Endothelial cell of umbilical vein (primary cell): ENCODE results near the gene PRKAG2. TPM values are rescaled to one million over a fixed set of nuclear protein-coding genes. Genes with fewer than 3 reads are reported as not detected.

Source experiments
- BruUV-seq: library from RNA; stranded (reverse); fragments of 400-500 nt; replicated peaks from 2 replicates; lab custom pipeline; 2021; lab: Mats Ljungman, UMichigan
- CTCF ChIA-PET: fragments of 300-600, 350-600 bp; sonication (Branson Sonifier 250); formaldehyde crosslinking; loops from one replicate; lab custom pipeline; 2021; ENCODE audit warnings: antibody characterized with exemption, inconsistent platforms; lab: Charles Lee
- POLR2A ChIA-PET: fragments of 300-600, 350-600 bp; sonication (Branson Sonifier 250); formaldehyde crosslinking; loops from one replicate; lab custom pipeline; 2021; ENCODE audit warnings: antibody characterized with exemption, inconsistent platforms; lab: Charles Lee
- DNase-seq: peaks from one replicate; pipeline ENCODE4 v3.0.0-alpha.2; 2011; ENCODE audit warnings: low read depth, low spot score
- FAIRE-seq: peaks from 2 replicates; lab custom pipeline; 2011; peaks lifted over from hg19 to GRCh38; lab: Jason Lieb, UNC
- H2AFZ ChIP-seq: 2 replicates; pipeline ENCODE4 v1.6.0; 2012; ENCODE audit warnings: low read depth, low read length, control low read depth, inconsistent platforms
- H3K27ac ChIP-seq: 2 replicates; pipeline ENCODE4 v1.5.1; 2011; ENCODE audit warnings: low read depth, mild to moderate bottlenecking, control low read depth, low read length, moderate library complexity; ENCODE audit not compliant: insufficient read depth
- H3K27me3 ChIP-seq, 2 experiments: 2 replicates each; pipeline versions ENCODE4 v1.6.0 to v1.6.1; 2011; ENCODE audit warnings: low read length in 2 of 2, mixed read lengths in 1 of 2; ENCODE audit not compliant: control insufficient read depth in 2 of 2, insufficient read depth in 2 of 2
- H3K36me3 ChIP-seq, 2 experiments: 2 replicates in 1 of 2; 3 replicates in 1 of 2; pipeline ENCODE4 v1.5.1; 2011; ENCODE audit warnings: low read length in 2 of 2, mild to moderate bottlenecking in 1 of 2, moderate library complexity in 1 of 2; ENCODE audit not compliant: control insufficient read depth in 2 of 2, insufficient read depth in 2 of 2; ENCODE audit errors: extremely low read depth in 1 of 2
- H3K4me1 ChIP-seq: 3 replicates; pipeline ENCODE4 v1.5.1; 2011; ENCODE audit warnings: mild to moderate bottlenecking, low read length; ENCODE audit not compliant: control insufficient read depth, insufficient read depth; ENCODE audit errors: extremely low read depth
- H3K4me2 ChIP-seq: 2 replicates; pipeline ENCODE4 v1.6.1; 2011; ENCODE audit warnings: low read length, control low read depth, mixed read lengths; ENCODE audit not compliant: insufficient read depth
- H3K4me3 ChIP-seq, 3 experiments: fragments of 200-600 bp in 1 of 3; sonication (generic), shearing (Covaris generic) in 1 of 3; replicated peaks in 1 of 3; 2 replicates each; pipeline ENCODE4 v1.5.1; 2011 to 2016; ENCODE audit warnings: control low read depth in 3 of 3, low read length in 3 of 3, mild to moderate bottlenecking in 2 of 3, inconsistent platforms in 1 of 3, low read depth in 1 of 3, moderate library complexity in 1 of 3; ENCODE audit not compliant: insufficient read depth in 1 of 3
- H3K79me2 ChIP-seq: 2 replicates; pipeline ENCODE4 v1.6.0; 2012; ENCODE audit warnings: low read length, inconsistent platforms; ENCODE audit not compliant: control insufficient read depth, insufficient read depth
- H3K9ac ChIP-seq: replicated peaks from 2 replicates; pipeline ENCODE3; 2011; ENCODE audit warnings: low read length, control low read depth; ENCODE audit not compliant: insufficient read depth; ENCODE audit errors: extremely low read depth
- H3K9me1 ChIP-seq: replicated peaks from 3 replicates; pipeline ENCODE4 v1.6.0; 2011; ENCODE audit warnings: mild to moderate bottlenecking, low read length; ENCODE audit not compliant: control insufficient read depth, insufficient read depth; ENCODE audit errors: extremely low read depth
- H3K9me3 ChIP-seq: replicated peaks from 2 replicates; pipeline ENCODE4 v1.5.1; 2012; ENCODE audit warnings: low read length, inconsistent platforms; ENCODE audit not compliant: control insufficient read depth, insufficient read depth
- H4K20me1 ChIP-seq: replicated peaks from 2 replicates; pipeline ENCODE3; 2011; ENCODE audit warnings: mild to moderate bottlenecking, low read length; ENCODE audit not compliant: control insufficient read depth, insufficient read depth; ENCODE audit errors: extremely low read depth
- EZH2 ChIP-seq: IDR thresholded peaks from 2 replicates; pipeline ENCODE4 v1.6.1; 2012; ENCODE audit warnings: borderline replicate concordance, low read depth, mild to moderate bottlenecking, moderate library complexity, low read length, inconsistent platforms; ENCODE audit not compliant: severe bottlenecking
- FOS ChIP-seq: IDR thresholded peaks from 2 replicates; pipeline ENCODE4 v1.6.1; 2011; ENCODE audit warnings: mild to moderate bottlenecking, low read length, moderate library complexity, borderline replicate concordance; ENCODE audit not compliant: insufficient read depth
- GATA2 ChIP-seq: IDR thresholded peaks from 2 replicates; pipeline ENCODE4 v1.7.0; 2011; ENCODE audit warnings: low read depth, mild to moderate bottlenecking, moderate library complexity, mixed read lengths, low read length; ENCODE audit not compliant: insufficient read length, insufficient read depth
- JUN ChIP-seq: IDR thresholded peaks from 2 replicates; pipeline ENCODE4 v1.6.1; 2011; ENCODE audit warnings: borderline replicate concordance, low read depth; ENCODE audit not compliant: insufficient read length, insufficient read depth
- MAX ChIP-seq: IDR thresholded peaks from 2 replicates; pipeline ENCODE4 v1.6.1; 2011; ENCODE audit not compliant: insufficient read depth, insufficient read length
- MYC ChIP-seq: IDR thresholded peaks from one replicate; pipeline ENCODE4 v1.6.1; 2011; ENCODE audit warnings: mild to moderate bottlenecking, low read depth, low read length
- POLR2A ChIP-seq: IDR thresholded peaks from 2 replicates; pipeline ENCODE4 v1.6.1; 2012; ENCODE audit warnings: low read depth, mild to moderate bottlenecking, control low read depth, low read length
- POLR2AphosphoS5 ChIP-seq: IDR thresholded peaks from 2 replicates; pipeline ENCODE4 v1.6.1; 2012; ENCODE audit warnings: low read depth, mild to moderate bottlenecking, control low read depth, low read length, moderate library complexity; ENCODE audit not compliant: insufficient read depth
- dilution Hi-C: fragments of 300-500 bp; cut with MboI; formaldehyde crosslinking; loops from one replicate; pipeline ENCODE4 v1.15.0; 2019; ENCODE audit warnings: low sequenced_read_pairs; ENCODE audit not compliant: extremely low pct_ligation_motif_present
- intact Hi-C: fragments of 100-400 bp; cut with micrococcal nuclease; formaldehyde crosslinking; loops from one replicate; pipeline ENCODE4 v1.10.0; 2022
- polyA plus RNA-seq, 4 experiments: library from polyadenylated mRNA; depleted of rRNA in 3 of 4; stranded (reverse) in 3 of 4; unstranded in 1 of 4; fragments of >200 nt; gene quantifications; 2 replicates each; pipeline versions ENCODE4 v1.2.1 to v1.2.3, GENCODE V29; 2011 to 2012; ENCODE audit warnings: missing spikeins in 1 of 4
- total RNA-seq: library from RNA; stranded (reverse); gene quantifications from 2 replicates; pipeline ENCODE4 v1.2.3, GENCODE V29; 2021
- TF ChIP-seq, protein P1 (sequence below), 2 donors: IDR thresholded peaks; 1 replicate in 1 of 2; 2 replicates in 1 of 2; pipeline ENCODE4 v1.5.1; 2011; ENCODE audit warnings: low read length in 2 of 2, mild to moderate bottlenecking in 2 of 2, moderate library complexity in 2 of 2, control low read depth in 1 of 2, inconsistent platforms in 1 of 2, low read depth in 1 of 2; ENCODE audit not compliant: insufficient read depth in 1 of 2; ENCODE audit errors: extremely low read depth in 1 of 2

Gene PRKAG2
- total and polyA plus RNA-seq, 2 donors (not counting 3 experiments of a cell fraction or from before 2014, with no cell fraction given) = 19.3 to 51.5 TPM

DNA sequence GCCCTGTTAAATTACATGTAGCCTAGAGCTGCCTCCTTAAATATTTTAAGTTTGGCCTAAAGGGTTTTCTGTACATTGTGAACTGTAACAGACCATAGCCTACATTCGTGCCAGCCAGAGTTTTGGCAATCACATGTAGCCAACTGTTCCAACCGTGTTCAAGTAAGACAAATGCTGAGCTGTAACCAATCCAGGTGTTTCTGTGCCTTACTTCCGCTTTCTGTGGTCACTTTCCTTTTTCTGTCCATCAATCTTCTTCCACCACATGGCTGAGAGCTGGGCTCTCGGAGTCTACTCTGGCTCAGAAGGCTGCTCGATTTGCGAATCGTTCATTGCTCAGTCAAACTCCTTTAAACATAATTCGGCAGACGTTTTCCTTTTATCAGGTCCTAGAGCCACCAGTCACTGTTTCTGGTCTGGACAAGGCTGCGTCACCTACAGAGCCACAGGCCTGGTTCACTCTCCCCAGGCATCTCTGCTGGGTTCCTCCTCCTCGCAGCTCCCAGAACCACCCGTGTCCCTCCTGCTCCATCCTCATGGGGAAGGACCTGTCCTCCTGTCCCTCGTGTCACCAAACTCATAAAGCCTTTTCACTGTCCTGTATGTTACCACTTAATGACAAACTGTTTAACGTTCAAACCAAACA is 199.2 kb downstream of the PRKAG2 start:
- Histone ChIP-seq H4K20me1 (no peaks in the 10 kb centered on the region), H3K4me3 (no peak overlapping the region), H3K36me3 (no peaks in the 10 kb centered on the region), H3K27me3 (no peaks in the 10 kb centered on the region), H3K27ac (no peak overlapping the region), H3K4me2 (no peak overlapping the region), H3K9me1 (no peaks in the 10 kb centered on the region), H3K9ac (no peak overlapping the region), H3K79me2 (no peaks in the 10 kb centered on the region), H3K4me1 (peaks cover 3% of the 10 kb centered on the region), H2AFZ (no peak overlapping the region), H3K9me3 (no peaks in the 10 kb centered on the region)
- CTCF ChIA-PET = no interaction called here
- TF ChIP-seq, protein P1, sequence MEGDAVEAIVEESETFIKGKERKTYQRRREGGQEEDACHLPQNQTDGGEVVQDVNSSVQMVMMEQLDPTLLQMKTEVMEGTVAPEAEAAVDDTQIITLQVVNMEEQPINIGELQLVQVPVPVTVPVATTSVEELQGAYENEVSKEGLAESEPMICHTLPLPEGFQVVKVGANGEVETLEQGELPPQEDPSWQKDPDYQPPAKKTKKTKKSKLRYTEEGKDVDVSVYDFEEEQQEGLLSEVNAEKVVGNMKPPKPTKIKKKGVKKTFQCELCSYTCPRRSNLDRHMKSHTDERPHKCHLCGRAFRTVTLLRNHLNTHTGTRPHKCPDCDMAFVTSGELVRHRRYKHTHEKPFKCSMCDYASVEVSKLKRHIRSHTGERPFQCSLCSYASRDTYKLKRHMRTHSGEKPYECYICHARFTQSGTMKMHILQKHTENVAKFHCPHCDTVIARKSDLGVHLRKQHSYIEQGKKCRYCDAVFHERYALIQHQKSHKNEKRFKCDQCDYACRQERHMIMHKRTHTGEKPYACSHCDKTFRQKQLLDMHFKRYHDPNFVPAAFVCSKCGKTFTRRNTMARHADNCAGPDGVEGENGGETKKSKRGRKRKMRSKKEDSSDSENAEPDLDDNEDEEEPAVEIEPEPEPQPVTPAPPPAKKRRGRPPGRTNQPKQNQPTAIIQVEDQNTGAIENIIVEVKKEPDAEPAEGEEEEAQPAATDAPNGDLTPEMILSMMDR (IDR thresholded peaks at IDR 0.05; ENCODE audit: extremely low read depth in 1 of 2, insufficient read depth in 1 of 2, low read depth in 1 of 2, low read length in 2 of 2) = no peak
- TF ChIP-seq JUN (no peak), POLR2A (no peak), MAX (no peak), GATA2 (no peak), FOS (no peak), MYC (no peak), EZH2 (no peak), POLR2AphosphoS5 (no peak)
- BruUV-seq = no TSS peak
- POLR2A ChIA-PET = no interaction called here
- DNase-seq = no peak
- intact Hi-C loops (no loop called here), dilution Hi-C loops (no loop called here)
- no peak for FAIRE-seq
